Mucosa of descending colon (tissue), 3 donors: ENCODE measurements around the gene KCNH2. TPM values are rescaled to one million over a fixed set of nuclear protein-coding genes. Genes with fewer than 3 reads are reported as not detected.

Experiments
- ATAC-seq: fragments of 200-7000 bp; cut with Tn5 transposase; one replicate; pipeline ENCODE4 v1.9.1; 2020; ENCODE audit warnings: mild to moderate bottlenecking, moderate library complexity
- DNase-seq, 3 donors: peaks; one replicate each; pipeline ENCODE4 v3.0.0-alpha.2; 2020
- H3K36me3 ChIP-seq: fragments of 200-600 bp; one replicate; pipeline ENCODE4 v1.8.0; 2021; ENCODE audit warnings: low read depth, mild to moderate bottlenecking
- H3K4me1 ChIP-seq: fragments of 200-600 bp; one replicate; pipeline ENCODE4 v1.8.0; 2021; ENCODE audit warnings: low read depth, mild to moderate bottlenecking
- H3K4me3 ChIP-seq: fragments of 200-600 bp; one replicate; pipeline ENCODE4 v1.8.0; 2021; ENCODE audit warnings: mild to moderate bottlenecking
- H3K9me3 ChIP-seq: fragments of 200-600 bp; one replicate; pipeline ENCODE4 v1.8.0; 2021; ENCODE audit warnings: mild to moderate bottlenecking
- intact Hi-C, 2 donors: fragments of 100-400 bp; cut with DNase I in 1 of 2; cut with micrococcal nuclease in 1 of 2; formaldehyde crosslinking; loops; one replicate each; pipeline versions ENCODE4 v1.11.0 to v1.11.1; 2022; cut with DNase I, micrococcal nuclease
- total RNA-seq, 3 donors: library from RNA; stranded (reverse); fragmentation: NEBNext Ultra II Directional in 2 of 3; extraction: Animal tissue kit (Norgen Biotek cat#: 25700) in 2 of 3; gene quantifications; one replicate each; pipeline versions ENCODE4 v1.2.1 to v1.2.4, GENCODE V29; 2021 to 2023
- TF ChIP-seq, protein P1 (sequence below): fragments of 200-600 bp; IDR thresholded peaks from one replicate; pipeline ENCODE4 v1.8.0; 2022; ENCODE audit warnings: antibody characterized with exemption, mild to moderate bottlenecking
- donor health status: DM: no; HTN: no; CAD: no; lungs with moderate emphysema.
- donor health status: DM: no; HTN: no; CAD: no.
- donor health status: DM: no; HTN: yes; CAD: no.

Gene KCNH2
- total RNA-seq, 3 donors from 2014 or later, result 2.9 to 87.1 (median 5.3) TPM

DNA sequence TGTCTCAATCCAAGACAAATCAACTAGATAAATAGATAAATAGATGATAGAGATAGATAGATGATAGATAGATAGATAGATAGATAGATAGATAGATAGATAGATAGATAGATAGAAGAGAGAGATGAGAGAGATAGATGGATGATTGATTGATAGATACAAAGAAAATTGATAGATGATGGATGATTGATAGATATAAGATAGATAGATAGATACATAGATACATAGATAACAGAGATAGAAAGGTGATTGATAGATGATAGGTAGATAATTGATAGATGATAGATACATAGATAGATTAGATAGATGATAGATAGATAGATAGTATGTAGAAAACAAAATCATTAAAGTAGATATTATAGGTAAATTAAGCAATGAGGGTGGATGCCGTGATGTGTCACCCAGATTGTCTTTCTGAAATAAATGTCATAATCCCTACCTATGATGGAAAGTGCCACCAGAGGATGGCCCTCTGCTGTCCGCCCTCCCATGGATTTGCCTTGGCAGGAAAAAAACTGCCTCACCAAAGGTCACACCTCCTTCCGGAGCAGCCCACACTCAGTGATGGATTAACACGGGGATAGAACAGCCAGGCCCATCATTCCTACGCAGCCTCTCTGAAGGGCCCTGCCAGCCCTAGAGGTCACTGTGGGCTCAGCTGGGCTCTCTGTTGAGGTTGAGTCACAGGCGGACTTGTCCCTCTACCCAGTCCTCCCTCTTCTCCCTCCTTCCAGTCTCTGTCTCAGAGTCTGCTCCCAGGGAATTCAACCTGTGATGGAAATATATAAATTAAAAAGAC, 50.8 kb downstream of the KCNH2 start:
- no peak for ATAC-seq
- no peak for DNase-seq
- Histone ChIP-seq H3K9me3 (no peaks in the 10 kb centered on the region), H3K4me3 (no peak overlapping the region), H3K36me3 (no peaks in the 10 kb centered on the region), H3K4me1 (peaks cover 13% of the 10 kb centered on the region)
- TF ChIP-seq, protein P1, sequence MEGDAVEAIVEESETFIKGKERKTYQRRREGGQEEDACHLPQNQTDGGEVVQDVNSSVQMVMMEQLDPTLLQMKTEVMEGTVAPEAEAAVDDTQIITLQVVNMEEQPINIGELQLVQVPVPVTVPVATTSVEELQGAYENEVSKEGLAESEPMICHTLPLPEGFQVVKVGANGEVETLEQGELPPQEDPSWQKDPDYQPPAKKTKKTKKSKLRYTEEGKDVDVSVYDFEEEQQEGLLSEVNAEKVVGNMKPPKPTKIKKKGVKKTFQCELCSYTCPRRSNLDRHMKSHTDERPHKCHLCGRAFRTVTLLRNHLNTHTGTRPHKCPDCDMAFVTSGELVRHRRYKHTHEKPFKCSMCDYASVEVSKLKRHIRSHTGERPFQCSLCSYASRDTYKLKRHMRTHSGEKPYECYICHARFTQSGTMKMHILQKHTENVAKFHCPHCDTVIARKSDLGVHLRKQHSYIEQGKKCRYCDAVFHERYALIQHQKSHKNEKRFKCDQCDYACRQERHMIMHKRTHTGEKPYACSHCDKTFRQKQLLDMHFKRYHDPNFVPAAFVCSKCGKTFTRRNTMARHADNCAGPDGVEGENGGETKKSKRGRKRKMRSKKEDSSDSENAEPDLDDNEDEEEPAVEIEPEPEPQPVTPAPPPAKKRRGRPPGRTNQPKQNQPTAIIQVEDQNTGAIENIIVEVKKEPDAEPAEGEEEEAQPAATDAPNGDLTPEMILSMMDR, result no peak
- intact Hi-C loops, result no loop called here

DNA sequence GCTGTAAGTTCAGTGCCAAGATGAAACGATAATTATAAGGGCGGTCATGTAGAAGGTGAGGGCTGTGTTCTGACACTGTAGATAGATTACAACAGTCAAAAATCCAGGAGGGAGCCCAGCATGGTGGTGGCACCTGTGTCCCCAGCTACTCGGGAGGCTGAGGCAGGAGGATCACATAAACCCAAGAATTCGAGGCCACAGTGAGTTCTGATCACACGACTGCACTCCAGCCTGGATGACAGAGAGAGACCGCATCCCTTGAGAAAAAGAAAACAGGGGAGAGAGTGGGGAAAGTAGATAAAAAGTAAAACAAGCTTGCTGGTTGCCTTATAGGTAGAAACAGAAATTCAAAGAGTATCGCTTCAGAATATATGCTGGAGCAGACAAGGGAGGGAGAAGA, 52.1 kb downstream of the KCNH2 start:
- Histone ChIP-seq H3K36me3 (no peaks in the 10 kb centered on the region), H3K4me3 (no peak overlapping the region), H3K9me3 (no peaks in the 10 kb centered on the region), H3K4me1 (peaks cover 13% of the 10 kb centered on the region)
- ATAC-seq (no peak), DNase-seq (no peak)
- intact Hi-C loops, result no loop called here
- TF ChIP-seq, protein P1, result no peak

DNA sequence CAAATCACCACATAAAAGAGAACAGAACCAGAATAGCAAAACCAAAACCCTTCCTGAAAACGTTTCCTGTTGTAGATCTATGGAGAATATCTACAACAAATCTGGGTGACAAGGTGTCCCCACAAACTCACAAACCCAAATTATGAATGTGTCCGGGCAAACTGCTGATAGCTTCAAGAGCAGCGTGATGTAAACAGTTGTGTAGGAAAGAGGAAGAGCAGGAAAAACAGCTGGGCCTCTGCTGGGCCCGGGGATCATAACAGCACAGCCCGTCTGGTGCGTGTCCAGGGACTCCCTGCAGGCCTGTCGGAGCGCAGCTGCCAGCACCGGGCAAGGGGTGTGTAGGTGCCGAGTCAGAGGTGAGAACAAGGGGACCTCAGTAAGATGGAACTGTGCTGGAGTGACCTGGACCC, 53.7 kb downstream of the KCNH2 start:
- intact Hi-C loops, result no loop called here
- no peak overlapping the region for H3K4me3 ChIP-seq
- H3K9me3 ChIP-seq, result no peaks in the 10 kb centered on the region
- DNase-seq (no peak), ATAC-seq (peak; percentile 69)
- H3K4me1 ChIP-seq, result peaks cover 13% of the 10 kb centered on the region
- H3K36me3 ChIP-seq, result no peaks in the 10 kb centered on the region
- TF ChIP-seq, protein P1, result no peak

DNA sequence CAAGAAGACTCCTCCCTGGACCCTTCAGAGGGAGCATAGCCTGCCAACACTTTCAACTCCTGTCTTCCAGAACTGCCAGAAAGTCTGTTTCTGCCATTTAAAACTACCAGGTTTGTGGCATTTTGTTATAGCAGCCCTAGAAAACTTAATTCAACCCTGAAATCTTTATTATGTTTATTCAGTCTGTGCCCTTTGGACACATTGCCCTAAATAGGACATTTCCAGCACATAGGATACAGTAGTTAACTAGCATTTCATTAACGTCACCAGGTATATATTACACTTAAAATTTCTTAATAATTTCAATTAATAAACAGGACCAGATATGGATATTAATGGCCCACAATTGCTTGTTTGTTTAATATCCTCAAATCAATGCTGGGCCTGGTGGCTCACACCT, 54.3 kb downstream of the KCNH2 start:
- no peak overlapping the region for H3K4me3 ChIP-seq
- TF ChIP-seq, protein P1, result no peak
- H3K4me1 ChIP-seq, result peaks cover 13% of the 10 kb centered on the region
- H3K9me3 ChIP-seq, result no peaks in the 10 kb centered on the region
- H3K36me3 ChIP-seq, result no peaks in the 10 kb centered on the region
- DNase-seq (no peak), ATAC-seq (peak; percentile 65)
- intact Hi-C loops, result no loop called here

DNA sequence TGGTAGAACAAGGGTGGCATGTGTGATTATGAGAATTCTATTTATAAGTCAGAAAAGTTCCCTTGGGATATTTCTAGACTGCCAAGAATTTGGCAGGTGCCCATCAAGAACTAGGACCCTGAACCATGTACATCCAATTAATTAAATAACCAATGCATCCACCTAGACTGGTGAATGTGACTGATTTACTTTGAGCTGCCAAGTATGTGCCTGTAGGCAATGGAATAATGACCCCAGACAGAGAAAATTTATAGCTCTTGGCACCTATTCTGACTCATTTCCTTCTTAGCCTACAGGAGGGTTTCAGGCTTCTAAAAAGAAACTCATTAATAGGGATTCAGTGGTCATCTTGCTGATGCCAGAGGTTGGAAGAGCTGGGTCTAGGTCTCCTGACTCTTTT, 54.9 kb downstream of the KCNH2 start:
- Histone ChIP-seq H3K36me3 (no peaks in the 10 kb centered on the region), H3K4me1 (peaks cover 13% of the 10 kb centered on the region), H3K9me3 (no peaks in the 10 kb centered on the region), H3K4me3 (no peak overlapping the region)
- ATAC-seq, result peak; percentile 28
- intact Hi-C loops, result no loop called here
- no peak for DNase-seq
- TF ChIP-seq, protein P1, result no peak
